GM12878 (cell line): ENCODE results near the gene NFKBIE. TPM values are rescaled to one million over a fixed set of nuclear protein-coding genes. Genes with fewer than 3 reads are reported as not detected.

Experiments
- ATAC-seq: fragments of 200-7000 bp; cut with Tn5 transposase; 3 replicates; pipeline ENCODE4 v1.9.1; 2020; ENCODE audit warnings: mild to moderate bottlenecking, moderate library complexity
- BruUV-seq: library from RNA; stranded (reverse); fragments of 400-500 nt; replicated peaks from 2 replicates; lab custom pipeline; 2021; lab: Mats Ljungman, UMichigan
- CTCF ChIA-PET: fragments of 300-600 bp; sonication (Branson Sonifier 250); formaldehyde crosslinking; extraction: SDS; loops from one replicate; lab custom pipeline; 2021; ENCODE audit warnings: inconsistent platforms; lab: Yijun Ruan, JAX
- POLR2A ChIA-PET: fragments of 350-600 bp; formaldehyde crosslinking; extraction: SDS; loops from one replicate; lab custom pipeline; 2021; ENCODE audit warnings: inconsistent platforms; lab: Charles Lee
- RAD21 ChIA-PET: fragments of 300-600 bp; sonication (Branson Sonifier 250); formaldehyde crosslinking; loops from one replicate; lab custom pipeline; 2023; ENCODE audit warnings: antibody characterized with exemption; ENCODE audit not compliant: unreplicated experiment; lab: Charles Lee
- SMC1A ChIA-PET: fragments of 300-600 bp; sonication (Branson Sonifier 250); formaldehyde crosslinking; loops from one replicate; lab custom pipeline; 2023; ENCODE audit not compliant: unreplicated experiment, uncharacterized antibody; lab: Charles Lee
- DNase-seq: peaks from one replicate; pipeline ENCODE4 v3.0.0-alpha.2; 2011; ENCODE audit warnings: low read depth, low spot score
- FAIRE-seq: peaks from 3 replicates; lab custom pipeline; 2011; peaks lifted over from hg19 to GRCh38; lab: Jason Lieb, UNC
- H2AFZ ChIP-seq: 2 replicates; pipeline ENCODE4 v1.6.0; 2011; ENCODE audit warnings: low read depth, low read length, control low read depth; ENCODE audit not compliant: control insufficient read depth
- H3K27ac ChIP-seq: 2 replicates; pipeline ENCODE4 v1.5.1; 2011; ENCODE audit warnings: control low read depth; ENCODE audit not compliant: control insufficient read depth, insufficient read depth
- H3K27me3 ChIP-seq, 2 experiments: replicated peaks in 1 of 2; 2 replicates each; pipeline versions ENCODE4 v1.6.0 to v1.6.1; 2011; ENCODE audit warnings: low read length in 1 of 2; ENCODE audit not compliant: control insufficient read depth in 2 of 2, insufficient read depth in 2 of 2
- H3K36me3 ChIP-seq, 2 experiments: 2 replicates each; pipeline ENCODE4 v1.5.1; 2011; ENCODE audit warnings: low read length in 1 of 2; ENCODE audit not compliant: control insufficient read depth in 2 of 2, insufficient read depth in 2 of 2
- H3K4me1 ChIP-seq: 2 replicates; pipeline ENCODE4 v1.6.1; 2011; ENCODE audit warnings: mild to moderate bottlenecking, low read length, moderate library complexity, mixed read lengths; ENCODE audit not compliant: control insufficient read depth, insufficient read depth
- H3K4me2 ChIP-seq: 2 replicates; pipeline ENCODE4 v1.6.0; 2011; ENCODE audit warnings: control low read depth; ENCODE audit not compliant: control insufficient read depth, insufficient read depth
- H3K4me3 ChIP-seq: fragments of 200-600 bp; sonication (generic); 2 replicates; pipeline ENCODE4 v1.5.1; 2016
- H3K79me2 ChIP-seq: 2 replicates; pipeline ENCODE4 v1.6.0; 2011; ENCODE audit warnings: low read length; ENCODE audit not compliant: control insufficient read depth, insufficient read depth
- H3K9ac ChIP-seq: 2 replicates; pipeline ENCODE4 v1.8.0; 2011; ENCODE audit warnings: low read length, control low read depth, mixed read lengths; ENCODE audit not compliant: control insufficient read depth, insufficient read depth
- H3K9me3 ChIP-seq: replicated peaks from 3 replicates; pipeline ENCODE4 v1.5.1; 2011; ENCODE audit warnings: mild to moderate bottlenecking, low read length; ENCODE audit not compliant: control insufficient read depth, insufficient read depth
- H4K20me1 ChIP-seq: 2 replicates; pipeline ENCODE4 v1.6.0; 2011; ENCODE audit not compliant: control insufficient read depth, insufficient read depth
- CREM ChIP-seq: IDR thresholded peaks from 2 replicates; pipeline ENCODE4 v1.6.1; 2014; ENCODE audit warnings: antibody characterized with exemption, low read depth
- PAX8 ChIP-seq: fragments of 450-650 bp; IDR thresholded peaks from 2 replicates; pipeline ENCODE4 v1.6.1; 2017; ENCODE audit warnings: mild to moderate bottlenecking, moderate library complexity
- STAT3 ChIP-seq: IDR thresholded peaks from 2 replicates; pipeline ENCODE4 v1.6.1; 2011; ENCODE audit warnings: low read depth, low read length, improper control_type of control experiment
- ZBED1 ChIP-seq: IDR thresholded peaks from 2 replicates; pipeline ENCODE4 v1.6.1; 2016; ENCODE audit warnings: borderline replicate concordance
- WGBS: methylation state at CpG from one replicate; pipeline ENCODE4 v1.1.6; 2016; ENCODE audit warnings: low lambda C conversion rate; ENCODE audit not compliant: insufficient replicate concordance, insufficient coverage; ENCODE audit errors: missing lambda C conversion rate; 5-methylcytosine and 5-hydroxymethylcytosine counted together
- in situ Hi-C: fragments of 300-500 bp; cut with MboI; formaldehyde crosslinking; loops from 9 replicates; pipeline ENCODE4 v1.14.3; 2018; ENCODE audit warnings: mixed read lengths
- intact Hi-C: fragments of 100-400 bp; cut with micrococcal nuclease; formaldehyde crosslinking; loops from one replicate; pipeline ENCODE4 v1.14.2; 2022; ENCODE audit not compliant: unreplicated experiment
- polyA plus RNA-seq, 11 experiments: library from polyadenylated mRNA; depleted of rRNA in 4 of 11; unstranded in 6 of 11; stranded (reverse) in 5 of 11; fragments of >200 nt; fragmentation: Nextera tagmentation in 4 of 11; fragmentation: Illumina TruSeq in 1 of 11; extraction: Ambion mirVana in 4 of 11; extraction: Trizol in 1 of 11; gene quantifications; 1 replicate in 1 of 11; 2 replicates in 10 of 11; pipeline versions ENCODE4 v1.2.1 to v1.2.3, GENCODE V29; 2011 to 2016; ENCODE audit warnings: inconsistent platforms in 2 of 11, missing spikeins in 2 of 11, low read depth in 1 of 11
- total RNA-seq, 4 experiments: library from RNA; depleted of rRNA in 3 of 4; stranded (reverse); fragments of >200 nt in 3 of 4; fragmentation: Illumina TruSeq in 1 of 4; extraction: Trizol in 1 of 4; gene quantifications; 2 replicates each; pipeline versions ENCODE4 v1.2.1 to v1.2.3, GENCODE V29; 2013 to 2021
- TF ChIP-seq, protein P1 (sequence below): fragments of 450-650 bp; IDR thresholded peaks from 2 replicates; pipeline ENCODE4 v1.6.1; 2017; ENCODE audit warnings: mild to moderate bottlenecking, low read depth, inconsistent platforms; ENCODE audit not compliant: poor library complexity, severe bottlenecking
- TF ChIP-seq, protein P2 (sequence below): fragments of 450-650 bp; IDR thresholded peaks from 2 replicates; pipeline ENCODE4 v1.6.1; 2016; ENCODE audit warnings: mild to moderate bottlenecking

The NFKBIE gene
- total and polyA plus RNA-seq, 10 of the 15 experiments (the other 5 are each of a cell fraction or from before 2014, with no cell fraction given), result 10.4 to 106 (median 38.8) TPM

DNA sequence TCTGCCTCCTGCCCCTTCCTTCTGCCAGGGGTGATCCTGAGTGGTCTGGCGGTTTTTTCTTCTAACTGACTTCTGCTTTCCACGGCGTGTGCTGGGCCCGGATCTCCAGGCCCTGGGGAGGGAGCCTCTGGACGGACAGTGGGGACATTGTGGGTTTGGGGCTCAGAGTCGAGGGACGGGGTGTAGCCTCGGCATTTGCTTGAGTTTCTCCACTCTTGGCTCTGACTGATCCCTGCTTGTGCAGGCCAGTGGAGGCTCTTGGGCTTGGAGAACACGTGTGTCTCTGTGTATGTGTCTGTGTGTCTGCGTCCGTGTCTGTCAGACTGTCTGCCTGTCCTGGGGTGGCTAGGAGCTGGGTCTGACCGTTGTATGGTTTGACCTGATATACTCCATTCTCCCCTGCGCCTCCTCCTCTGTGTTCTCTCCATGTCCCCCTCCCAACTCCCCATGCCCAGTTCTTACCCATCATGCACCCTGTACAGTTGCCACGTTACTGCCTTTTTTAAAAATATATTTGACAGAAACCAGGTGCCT is 31.7 kb downstream of the NFKBIE start:
- 85% methylated on average over 13 of the region's 14 CpGs for WGBS
- in situ Hi-C loops (loop anchor here (10.0 kb wide), 1 partner anchor 129 kb away; no protein-coding TSS in a partner anchor), intact Hi-C loops (loop anchor here (1.0 kb wide), 1 partner anchor 137 kb away; no protein-coding TSS in a partner anchor)
- Histone ChIP-seq H3K4me2 (no peak overlapping the region), H3K36me3 (peaks cover 4 to 20% of the 10 kb centered on the region in 2 experiments; a peak in 3 of 4 replicates), H3K9me3 (no peaks in the 10 kb centered on the region), H3K4me1 (peaks cover 8% of the 10 kb centered on the region), H4K20me1 (no peaks in the 10 kb centered on the region), H2AFZ (no peak overlapping the region), H3K27me3 (no peaks in the 10 kb centered on the region), H3K27ac (no peak overlapping the region), H3K4me3 (no peak overlapping the region), H3K9ac (no peak overlapping the region), H3K79me2 (no peaks in the 10 kb centered on the region)
- ChIA-PET CTCF (interaction anchor here (0.9 to 6.4 kb wide), 13 partner anchors 10 to 137 kb away, joined by 3 to 117 read pairs (median 9); partner anchors contain the start of genes HSP90AB1 and SLC29A1), POLR2A (interaction anchor here (0.6 to 4.4 kb wide), 2 partner anchors 8 to 11 kb away, joined by 3 to 27 read pairs; no protein-coding TSS in a partner anchor), SMC1A (interaction anchor here (0.6 to 3.5 kb wide), 5 partner anchors 9 to 137 kb away, joined by 3 to 26 read pairs (median 4); no protein-coding TSS in a partner anchor), RAD21 (interaction anchor here (1.3 to 4.8 kb wide), 4 partner anchors 9 to 61 kb away, joined by 3 to 29 read pairs (median 16); partner anchors contain the start of gene SLC29A1)
- ATAC-seq, result no peak
- DNase-seq, result no peak
- no peak for FAIRE-seq
- TSS peak; percentile 13 for BruUV-seq
- TF ChIP-seq, protein P1, sequence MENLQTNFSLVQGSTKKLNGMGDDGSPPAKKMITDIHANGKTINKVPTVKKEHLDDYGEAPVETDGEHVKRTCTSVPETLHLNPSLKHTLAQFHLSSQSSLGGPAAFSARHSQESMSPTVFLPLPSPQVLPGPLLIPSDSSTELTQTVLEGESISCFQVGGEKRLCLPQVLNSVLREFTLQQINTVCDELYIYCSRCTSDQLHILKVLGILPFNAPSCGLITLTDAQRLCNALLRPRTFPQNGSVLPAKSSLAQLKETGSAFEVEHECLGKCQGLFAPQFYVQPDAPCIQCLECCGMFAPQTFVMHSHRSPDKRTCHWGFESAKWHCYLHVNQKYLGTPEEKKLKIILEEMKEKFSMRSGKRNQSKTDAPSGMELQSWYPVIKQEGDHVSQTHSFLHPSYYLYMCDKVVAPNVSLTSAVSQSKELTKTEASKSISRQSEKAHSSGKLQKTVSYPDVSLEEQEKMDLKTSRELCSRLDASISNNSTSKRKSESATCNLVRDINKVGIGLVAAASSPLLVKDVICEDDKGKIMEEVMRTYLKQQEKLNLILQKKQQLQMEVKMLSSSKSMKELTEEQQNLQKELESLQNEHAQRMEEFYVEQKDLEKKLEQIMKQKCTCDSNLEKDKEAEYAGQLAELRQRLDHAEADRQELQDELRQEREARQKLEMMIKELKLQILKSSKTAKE, result no peak
- TF ChIP-seq STAT3 (no peak), ZBED1 (no peak), PAX8 (no peak), CREM (no peak)
- TF ChIP-seq, protein P2, sequence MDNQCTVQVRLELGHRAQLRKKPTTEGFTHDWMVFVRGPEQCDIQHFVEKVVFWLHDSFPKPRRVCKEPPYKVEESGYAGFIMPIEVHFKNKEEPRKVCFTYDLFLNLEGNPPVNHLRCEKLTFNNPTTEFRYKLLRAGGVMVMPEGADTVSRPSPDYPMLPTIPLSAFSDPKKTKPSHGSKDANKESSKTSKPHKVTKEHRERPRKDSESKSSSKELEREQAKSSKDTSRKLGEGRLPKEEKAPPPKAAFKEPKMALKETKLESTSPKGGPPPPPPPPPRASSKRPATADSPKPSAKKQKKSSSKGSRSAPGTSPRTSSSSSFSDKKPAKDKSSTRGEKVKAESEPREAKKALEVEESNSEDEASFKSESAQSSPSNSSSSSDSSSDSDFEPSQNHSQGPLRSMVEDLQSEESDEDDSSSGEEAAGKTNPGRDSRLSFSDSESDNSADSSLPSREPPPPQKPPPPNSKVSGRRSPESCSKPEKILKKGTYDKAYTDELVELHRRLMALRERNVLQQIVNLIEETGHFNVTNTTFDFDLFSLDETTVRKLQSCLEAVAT, result no peak
